H1 (cell line): Measurements from ENCODE around the gene NSG2. TPM values are rescaled to one million over a fixed set of nuclear protein-coding genes. Genes with fewer than 3 reads are reported as not detected.

ENCODE experiments used
- CTCF ChIA-PET: fragments of 300-600 bp; sonication (Branson Sonifier 250); formaldehyde crosslinking; loops from one replicate; lab custom pipeline; 2021; ENCODE audit not compliant: partially characterized antibody; lab: Charles Lee
- POLR2A ChIA-PET: fragments of 300-600 bp; sonication (Branson Sonifier 250); formaldehyde crosslinking; loops from one replicate; lab custom pipeline; 2021; ENCODE audit warnings: inconsistent platforms; ENCODE audit not compliant: partially characterized antibody; lab: Charles Lee
- DNase-seq, 2 experiments: peaks; one replicate each; pipeline versions ENCODE4 v3.0.0 to v3.0.0-alpha.2; 2010 to 2022; ENCODE audit warnings: low spot score in 2 of 2, low read depth in 1 of 2, mixed read lengths in 1 of 2
- FAIRE-seq: peaks from 2 replicates; lab custom pipeline; 2011; peaks lifted over from hg19 to GRCh38; lab: Jason Lieb, UNC
- H2AFZ ChIP-seq: 2 replicates; pipeline ENCODE4 v1.8.1; 2012; ENCODE audit warnings: low read length, inconsistent platforms
- H2AK5ac ChIP-seq: 2 replicates; pipeline ENCODE4 v1.6.1; 2013; ENCODE audit warnings: low read depth, low read length
- H2BK120ac ChIP-seq: replicated peaks from 2 replicates; pipeline ENCODE3; 2013; ENCODE audit warnings: low read depth, low read length, inconsistent platforms
- H2BK12ac ChIP-seq: 2 replicates; pipeline ENCODE4 v1.6.1; 2013; ENCODE audit warnings: low read depth, low read length
- H2BK15ac ChIP-seq: 2 replicates; pipeline ENCODE4 v1.6.1; 2013; ENCODE audit warnings: low read length
- H2BK20ac ChIP-seq: 2 replicates; pipeline ENCODE4 v1.6.1; 2013; ENCODE audit warnings: low read length
- H2BK5ac ChIP-seq: 2 replicates; pipeline ENCODE4 v1.6.1; 2013; ENCODE audit warnings: low read depth, low read length
- H3K14ac ChIP-seq: 2 replicates; pipeline ENCODE4 v1.6.1; 2013; ENCODE audit warnings: inconsistent platforms; ENCODE audit not compliant: insufficient read length
- H3K18ac ChIP-seq: 2 replicates; pipeline ENCODE4 v1.6.1; 2013; ENCODE audit warnings: low read length; ENCODE audit errors: extremely low read depth
- H3K23ac ChIP-seq: 2 replicates; pipeline ENCODE4 v1.6.1; 2013; ENCODE audit warnings: inconsistent platforms; ENCODE audit not compliant: insufficient read length
- H3K23me2 ChIP-seq: 2 replicates; pipeline ENCODE4 v1.6.1; 2013; ENCODE audit warnings: low read depth, low read length
- H3K27ac ChIP-seq: 2 replicates; pipeline ENCODE4 v1.6.1; 2011; ENCODE audit warnings: low read depth, low read length, inconsistent platforms
- H3K27me3 ChIP-seq, 4 experiments: replicated peaks in 1 of 4; 1 replicate in 1 of 4; 2 replicates in 3 of 4; pipeline versions ENCODE4 v1.6.1 to v1.8.1; 2011 to 2013; ENCODE audit warnings: low read length in 3 of 4, mild to moderate bottlenecking in 3 of 4, inconsistent platforms in 2 of 4, mixed read lengths in 2 of 4, moderate library complexity in 1 of 4; ENCODE audit not compliant: control insufficient read depth in 3 of 4, insufficient read depth in 3 of 4; ENCODE audit errors: extremely low read depth in 1 of 4
- H3K36me3 ChIP-seq, 4 experiments: 2 replicates each; pipeline versions ENCODE4 v1.6.1 to v1.8.1; 2011 to 2013; ENCODE audit warnings: mild to moderate bottlenecking in 4 of 4, low read length in 3 of 4, moderate library complexity in 2 of 4, control low read depth in 1 of 4, inconsistent platforms in 1 of 4; ENCODE audit not compliant: insufficient read depth in 4 of 4, control insufficient read depth in 2 of 4
- H3K4ac ChIP-seq: replicated peaks from 2 replicates; pipeline ENCODE3; 2013; ENCODE audit warnings: low read length, low read depth, mixed read lengths, inconsistent platforms; ENCODE audit not compliant: insufficient read length
- H3K4me1 ChIP-seq, 4 experiments: replicated peaks in 1 of 4; 1 replicate in 1 of 4; 2 replicates in 3 of 4; pipeline versions ENCODE4 v1.6.1 to v1.8.1; 2011 to 2013; ENCODE audit warnings: low read length in 3 of 4, inconsistent platforms in 2 of 4, mixed read lengths in 1 of 4; ENCODE audit not compliant: insufficient read depth in 4 of 4, control insufficient read depth in 3 of 4
- H3K4me2 ChIP-seq, 2 experiments: 2 replicates each; pipeline versions ENCODE4 v1.6.1 to v1.8.1; 2011 to 2013; ENCODE audit warnings: low read depth in 2 of 2, low read length in 2 of 2, control low read depth in 1 of 2, inconsistent platforms in 1 of 2, mild to moderate bottlenecking in 1 of 2; ENCODE audit not compliant: insufficient read depth in 1 of 2
- H3K4me3 ChIP-seq, 4 experiments: fragments of 200-600, 300-600 bp in 1 of 4; sonication (generic), shearing (Covaris generic), sonication (Bioruptor Twin) in 1 of 4; 2 replicates each; pipeline versions ENCODE4 v1.5.1 to v1.8.1; 2011 to 2016; ENCODE audit warnings: low read length in 4 of 4, low read depth in 3 of 4, control low read depth in 2 of 4, inconsistent platforms in 2 of 4, mild to moderate bottlenecking in 2 of 4, mixed read lengths in 1 of 4, moderate library complexity in 1 of 4; ENCODE audit not compliant: insufficient read depth in 2 of 4; ENCODE audit errors: extremely low read depth in 1 of 4
- H3K56ac ChIP-seq: replicated peaks from 2 replicates; pipeline ENCODE3; 2013; ENCODE audit warnings: low read depth, mild to moderate bottlenecking, mixed read lengths, low read length, inconsistent platforms; ENCODE audit not compliant: insufficient read length
- H3K79me1 ChIP-seq: 2 replicates; pipeline ENCODE4 v1.6.1; 2013; ENCODE audit warnings: low read depth, low read length, control low read depth
- H3K79me2 ChIP-seq, 2 experiments: 2 replicates each; pipeline versions ENCODE4 v1.6.1 to v1.8.1; 2012 to 2013; ENCODE audit warnings: low read length in 2 of 2, mild to moderate bottlenecking in 2 of 2, inconsistent platforms in 1 of 2; ENCODE audit not compliant: insufficient read depth in 2 of 2, control insufficient read depth in 1 of 2
- H3K9ac ChIP-seq, 4 experiments: replicated peaks in 1 of 4; 1 replicate in 1 of 4; 2 replicates in 3 of 4; pipeline versions ENCODE4 v1.6.1 to v1.8.1; 2011 to 2013; ENCODE audit warnings: low read depth in 3 of 4, low read length in 3 of 4, control low read depth in 2 of 4, mild to moderate bottlenecking in 2 of 4, moderate library complexity in 2 of 4, inconsistent platforms in 1 of 4; ENCODE audit errors: extremely low read depth in 1 of 4
- H3K9me3 ChIP-seq, 2 experiments: 2 replicates each; pipeline versions ENCODE4 v1.6.1 to v1.8.1; 2012 to 2013; ENCODE audit warnings: mild to moderate bottlenecking in 2 of 2, moderate library complexity in 2 of 2, control low read depth in 1 of 2, inconsistent platforms in 1 of 2, low read depth in 1 of 2, low read length in 1 of 2, mixed read lengths in 1 of 2; ENCODE audit not compliant: insufficient read depth in 2 of 2
- H4K20me1 ChIP-seq, 2 experiments: replicated peaks in 1 of 2; 2 replicates each; pipeline versions ENCODE3 to v1.8.1; 2011 to 2013; ENCODE audit warnings: inconsistent platforms in 2 of 2, low read length in 2 of 2, mild to moderate bottlenecking in 1 of 2; ENCODE audit not compliant: insufficient read depth in 2 of 2, control insufficient read depth in 1 of 2
- H4K5ac ChIP-seq: 2 replicates; pipeline ENCODE4 v1.6.1; 2013; ENCODE audit warnings: low read length, low read depth, mixed read lengths, inconsistent platforms; ENCODE audit not compliant: insufficient read length
- H4K8ac ChIP-seq: 2 replicates; pipeline ENCODE4 v1.8.0; 2013; ENCODE audit warnings: mild to moderate bottlenecking, moderate library complexity, low read length, inconsistent platforms; ENCODE audit not compliant: insufficient read depth; ENCODE audit errors: extremely low read depth
- H4K91ac ChIP-seq: replicated peaks from 2 replicates; pipeline ENCODE3; 2013; ENCODE audit warnings: low read length, mixed read lengths, inconsistent platforms; ENCODE audit not compliant: insufficient read length
- BCL11A ChIP-seq, 2 experiments: IDR thresholded peaks; one replicate each; pipeline ENCODE4 v1.6.1; 2011; ENCODE audit warnings: low read depth in 2 of 2, low read length in 2 of 2, mild to moderate bottlenecking in 2 of 2
- BRCA1 ChIP-seq: IDR thresholded peaks from 2 replicates; pipeline ENCODE4 v1.6.1; 2012; ENCODE audit warnings: low read depth, low read length, improper control_type of control experiment
- CBX5 ChIP-seq: fragments of 300-800, 300-1000 bp; sonication (generic); IDR thresholded peaks from 2 replicates; pipeline ENCODE4 v1.7.1; 2016; ENCODE audit warnings: antibody characterized with exemption, low read length, low read depth
- CEBPB ChIP-seq: IDR thresholded peaks from 2 replicates; pipeline ENCODE4 v1.6.1; 2012; ENCODE audit warnings: low read depth, low read length
- CHD2 ChIP-seq: IDR thresholded peaks from 2 replicates; pipeline ENCODE4 v1.6.1; 2012; ENCODE audit warnings: low read length, improper control_type of control experiment
- EZH2 ChIP-seq: fragments of 200-600 bp; sonication (generic); IDR thresholded peaks from 2 replicates; pipeline ENCODE4 v1.7.1; 2012; ENCODE audit warnings: low read depth, mild to moderate bottlenecking, moderate library complexity, low read length, inconsistent platforms; ENCODE audit not compliant: severe bottlenecking
- HDAC2 ChIP-seq, 2 experiments: fragments of 300-600 bp in 1 of 2; sonication (generic) in 1 of 2; IDR thresholded peaks; 2 replicates each; pipeline ENCODE4 v1.6.1; 2011 to 2012; ENCODE audit warnings: low read depth in 2 of 2, low read length in 2 of 2, mild to moderate bottlenecking in 2 of 2, moderate library complexity in 2 of 2, borderline replicate concordance in 1 of 2, inconsistent platforms in 1 of 2
- MAX ChIP-seq: IDR thresholded peaks from 2 replicates; pipeline ENCODE4 v1.6.1; 2012; ENCODE audit warnings: inconsistent platforms
- SP2 ChIP-seq: IDR thresholded peaks from 2 replicates; pipeline ENCODE4 v1.6.1; 2012; ENCODE audit warnings: mild to moderate bottlenecking, low read length, inconsistent platforms
- SRF ChIP-seq: IDR thresholded peaks from 2 replicates; pipeline ENCODE4 v1.6.1; 2011; ENCODE audit warnings: mild to moderate bottlenecking, low read depth, low read length, moderate library complexity
- SUZ12 ChIP-seq: fragments of 200-600 bp; sonication (generic); IDR thresholded peaks from 2 replicates; pipeline ENCODE4 v1.6.1; 2012; ENCODE audit warnings: mild to moderate bottlenecking, inconsistent platforms, low read length, moderate library complexity, mixed read lengths
- YY1 ChIP-seq: IDR thresholded peaks from 2 replicates; pipeline ENCODE4 v1.6.1; 2011; ENCODE audit warnings: low read depth, mild to moderate bottlenecking, low read length
- WGBS, 2 experiments: shearing (Covaris generic) in 1 of 2; methylation state at CpG; one replicate each; pipeline versions ENCODE4 v1.1.6 to v1.1.7; 2013 to 2015; ENCODE audit warnings: low lambda C conversion rate in 2 of 2, mixed read lengths in 2 of 2, inconsistent platforms in 1 of 2, low coverage in 1 of 2, missing lambda C conversion rate in 1 of 2; ENCODE audit not compliant: insufficient replicate concordance in 2 of 2, insufficient coverage in 1 of 2, insufficient read length in 1 of 2; ENCODE audit errors: extremely low coverage in 1 of 2, missing lambda C conversion rate in 1 of 2; 5-methylcytosine and 5-hydroxymethylcytosine counted together
- polyA plus RNA-seq, 7 experiments: library from polyadenylated mRNA; depleted of rRNA in 3 of 7; stranded (reverse) in 5 of 7; unstranded in 2 of 7; fragments of >200 nt in 5 of 7; fragments of 200-250 nt in 2 of 7; gene quantifications; 1 replicate in 5 of 7; 2 replicates in 1 of 7; 4 replicates in 1 of 7; pipeline versions ENCODE4 v1.2.1 to v1.2.3, GENCODE V29; 2011 to 2013; ENCODE audit warnings: missing spikeins in 2 of 7, mixed read lengths in 2 of 7
- total RNA-seq: library from RNA; stranded (reverse); fragmentation: NEBNext Ultra II Directional; extraction: Animal tissue kit (Norgen Biotek cat#: 25700); gene quantifications from 2 replicates; pipeline ENCODE4 v1.2.1, GENCODE V29; 2021

The NSG2 gene
- total and polyA plus RNA-seq, 2 of the 8 experiments (the other 6 are each of a cell fraction or from before 2014, with no cell fraction given): 0.56 to 0.78 TPM

- Histone ChIP-seq H4K91ac (no peak overlapping the region), H2BK15ac (no peak overlapping the region), H3K79me1 (no peaks in the 10 kb centered on the region), H2AFZ (no peak overlapping the region), H3K9me3 (no peaks in the 10 kb centered on the region; a peak in 1 of 4 replicates), H3K36me3 (no peaks in the 10 kb centered on the region), H3K14ac (no peak overlapping the region), H3K4me2 (no peak overlapping the region), H2BK12ac (no peak overlapping the region), H3K9ac (no peak overlapping the region), H2BK120ac (no peak overlapping the region), H3K56ac (no peak overlapping the region), H3K4ac (no peak overlapping the region), H4K5ac (no peak overlapping the region), H4K8ac (no peak overlapping the region), H4K20me1 (no peaks in the 10 kb centered on the region), H3K27me3 (no peaks in the 10 kb centered on the region), H3K18ac (no peak overlapping the region), H3K79me2 (no peaks in the 10 kb centered on the region), H3K23me2 (no peaks in the 10 kb centered on the region), H3K23ac (no peak overlapping the region), H2AK5ac (no peak overlapping the region), H3K4me1 (no peaks in the 10 kb centered on the region; a peak in 3 of 7 replicates), H2BK5ac (no peak overlapping the region), H3K4me3 (no peak overlapping the region), H2BK20ac (no peak overlapping the region), H3K27ac (no peak overlapping the region)
- ChIA-PET POLR2A (interaction anchor here (1.1 kb wide), 1 partner anchor 296 kb away, joined by 3 read pairs; no protein-coding TSS in a partner anchor), CTCF (interaction anchor here (0.9 to 1.9 kb wide), 7 partner anchors 9 to 314 kb away, joined by 3 to 5 read pairs (median 3); no protein-coding TSS in a partner anchor)
- 96 to 100% methylated on average over 3 of the region's 3 CpGs for WGBS, 2 experiments
- DNase-seq (no peak), FAIRE-seq (no peak)
- TF ChIP-seq CBX5 (no peak), SP2 (no peak), BCL11A (IDR thresholded peaks at IDR 0.05; ENCODE audit: low read depth in 2 of 2, low read length in 2 of 2) (no peak), YY1 (no peak), SRF (no peak), BRCA1 (no peak), SUZ12 (no peak), CEBPB (no peak), CHD2 (no peak), MAX (no peak), EZH2 (no peak), HDAC2 (IDR thresholded peaks at IDR 0.05; ENCODE audit: borderline replicate concordance in 1 of 2, low read depth in 2 of 2, low read length in 2 of 2) (no peak)
Observed at GRCh38 chr5:174020928-174021304, 24.6 kb upstream of the NSG2 start.
